Adrenal gland (tissue), 12 donors: ENCODE measurements around the gene TRIM14. TPM values are rescaled to one million over a fixed set of nuclear protein-coding genes. Genes with fewer than 3 reads are reported as not detected.
A peak's percentile ranks its signal among the peaks of the same experiment; 100 is the strongest.
"Not testable (repeated sequence)": the region's sequence is repeated elsewhere in the genome, so short reads cannot be mapped to it uniquely, and the experiment has no call there.

Experiments
- DNase-seq, 7 donors: peaks; one replicate each; pipeline ENCODE4 v3.0.0-alpha.2; 2019 to 2020
- H3K27ac ChIP-seq, 5 donors: fragments of 200-600 bp; sonication (generic) in 4 of 5; 1 replicate in 3 of 5; 2 replicates in 2 of 5; pipeline versions ENCODE4 v1.5.1 to v1.8.0; 2016 to 2020; ENCODE audit warnings: mild to moderate bottlenecking in 1 of 5
- H3K27me3 ChIP-seq: fragments of 200-600 bp; 2 replicates; pipeline ENCODE4 v1.8.0; 2021
- H3K36me3 ChIP-seq, 2 donors: fragments of 200-600 bp; replicated peaks in 1 of 2; 1 replicate in 1 of 2; 2 replicates in 1 of 2; pipeline versions ENCODE4 v1.5.1 to v1.8.0; 2018 to 2022
- H3K4me1 ChIP-seq, 2 donors: fragments of 200-600 bp; replicated peaks in 1 of 2; 1 replicate in 1 of 2; 2 replicates in 1 of 2; pipeline versions ENCODE4 v1.5.1 to v1.8.0; 2018 to 2021
- H3K4me3 ChIP-seq, 4 donors: fragments of 200-600 bp; sonication (generic) in 3 of 4; one replicate each; pipeline ENCODE4 v1.5.1; 2016 to 2018
- H3K9me3 ChIP-seq, 3 donors: fragments of 200-600 bp; sonication (generic) in 1 of 3; replicated peaks in 1 of 3; 1 replicate in 2 of 3; 2 replicates in 1 of 3; pipeline versions ENCODE4 v1.5.1 to v1.8.0; 2016 to 2021
- CTCF ChIP-seq, 6 experiments: fragments of 450-650 bp in 4 of 6; fragments of 200-600 bp in 2 of 6; sonication (generic) in 1 of 6; IDR thresholded peaks; 1 replicate in 5 of 6; 2 replicates in 1 of 6; pipeline versions ENCODE4 v1.5.1 to v1.8.0; 2016 to 2021; ENCODE audit warnings: antibody characterized with exemption in 6 of 6, mild to moderate bottlenecking in 2 of 6, moderate library complexity in 1 of 6
- POLR2A ChIP-seq, 2 donors: fragments of 450-650 bp; IDR thresholded peaks; one replicate each; pipeline ENCODE4 v1.6.1; 2017; ENCODE audit warnings: antibody characterized with exemption in 2 of 2, mild to moderate bottlenecking in 2 of 2, moderate library complexity in 1 of 2
- WGBS, 4 donors: extraction: QIAGEN DNeasy Blood & Tissue Kit in 2 of 4; methylation state at CpG; one replicate each; pipeline versions ENCODE4 v1.1.5 to v1.1.7; 2013 to 2017; 5-methylcytosine and 5-hydroxymethylcytosine counted together
- intact Hi-C, 2 donors: fragments of 100-400 bp; cut with DNase I; formaldehyde crosslinking; loops; one replicate each; pipeline versions ENCODE4 v1.14.1 to v1.15.0; 2022 to 2023
- polyA plus RNA-seq, 3 donors: library from polyadenylated mRNA; stranded (reverse); fragments of 200-250 nt in 2 of 3; fragments of 350-450 nt in 1 of 3; fragmentation: Illumina TruSeq in 1 of 3; extraction: RNeasy Lipid Tissue Mini Kit (QIAGEN cat#74804) in 1 of 3; gene quantifications; one replicate each; pipeline ENCODE4 v1.2.3, GENCODE V29; 2013 to 2014
- total RNA-seq, 9 donors: library from RNA; depleted of rRNA in 4 of 9; stranded (reverse); fragments of >200 nt in 4 of 9; fragments of 120-200 nt in 1 of 9; fragmentation: NEBNext Ultra II Directional in 1 of 9; extraction: Animal tissue kit (Norgen Biotek cat#: 25700) in 1 of 9; gene quantifications; one replicate each; pipeline versions ENCODE4 v1.1.0 to v1.2.4, GENCODE V29; 2013 to 2023
- donor health status: healthy with polysubstance abuse.
- donor health status: Bipolar disorder and iron deficiency.
- donor health status: DM: yes; HTN: yes; CAD: no.
- donor health status: DM: no; HTN: no; CAD: no.
- donor health status: DM: no; HTN: no; CAD: no.
- donor health status: DM: yes; HTN: yes; CAD: no.

TRIM14 gene
- total and polyA plus RNA-seq, 12 donors = 0.72 to 24.8 (median 13.9) TPM

- WGBS, 4 donors = 88 to 97% (median 95%) methylated on average over 8 of the region's 8 CpGs
- Histone ChIP-seq H3K27ac (no peak overlapping the region), H3K36me3 (no peaks in the 10 kb centered on the region), H3K4me1 (no peaks in the 10 kb centered on the region), H3K4me3 (no peak overlapping the region), H3K27me3 (no peaks in the 10 kb centered on the region), H3K9me3 (no peaks in the 10 kb centered on the region)
- TF ChIP-seq CTCF (IDR thresholded peaks at IDR 0.05) = no peak
- no peak for TF ChIP-seq POLR2A (IDR thresholded peaks at IDR 0.05)
- DNase-seq = no peak
- intact Hi-C loops = no loop called here
These were observed 8.2 kb upstream of the TRIM14 start for GRCh38 chr9:98127226-98127625.

GRCh38 chr9:98124637-98125426 lies 5.8 kb upstream of the TRIM14 start:
- H3K27ac ChIP-seq = no peak overlapping the region
- H3K9me3 ChIP-seq = no peaks in the 10 kb centered on the region
- no peak overlapping the region for H3K4me3 ChIP-seq
- TF ChIP-seq POLR2A (IDR thresholded peaks at IDR 0.05) = no peak
- TF ChIP-seq CTCF (IDR thresholded peaks at IDR 0.05) = no peak
- WGBS, 4 donors = 91 to 94% (median 92%) methylated on average over 15 of the region's 15 CpGs
- H3K36me3 ChIP-seq = no peaks in the 10 kb centered on the region
- DNase-seq = no peak
- H3K4me1 ChIP-seq = peaks cover 0 to 6% of the 10 kb centered on the region in 2 donors
- intact Hi-C loops = no loop called here
- no peaks in the 10 kb centered on the region for H3K27me3 ChIP-seq

GRCh38 chr9:98124091-98124490 lies 5.1 kb upstream of the TRIM14 start:
- H3K4me1 ChIP-seq, H3K4me3 ChIP-seq, H3K36me3 ChIP-seq, intact Hi-C loops, H3K9me3 ChIP-seq, H3K27me3 ChIP-seq, H3K27ac ChIP-seq, DNase-seq: not testable (repeated sequence)
- 90 to 94% (median 91%) methylated on average over 13 of the region's 13 CpGs for WGBS, 4 donors

GRCh38 chr9:98121058-98121457 lies 2.0 kb upstream of the TRIM14 start:
- Histone ChIP-seq H3K9me3 (no peaks in the 10 kb centered on the region), H3K36me3 (no peaks in the 10 kb centered on the region), H3K4me3 (no peak overlapping the region), H3K27me3 (no peaks in the 10 kb centered on the region), H3K27ac (peak overlapping the region in 1 of 5 donors; percentile 24), H3K4me1 (peaks cover 0 to 6% of the 10 kb centered on the region in 2 donors)
- TF ChIP-seq CTCF (IDR thresholded peaks at IDR 0.05) = no peak
- no peak for TF ChIP-seq POLR2A (IDR thresholded peaks at IDR 0.05)
- WGBS, 4 donors = 23 to 40% (median 30%) methylated on average over 3 of the region's 3 CpGs
- DNase-seq = no peak
- intact Hi-C loops = no loop called here

- 64 to 77% (median 71%) methylated on average over 3 of the region's 3 CpGs for WGBS, 4 donors
- no peaks in the 10 kb centered on the region for H3K27me3 ChIP-seq
- intact Hi-C loops = no loop called here
- peak overlapping the region in 2 of 5 donors; percentile 24 to 78 for H3K27ac ChIP-seq
- TF ChIP-seq POLR2A (IDR thresholded peaks at IDR 0.05) (no peak), CTCF (IDR thresholded peaks at IDR 0.05) (no peak)
- H3K4me1 ChIP-seq = peaks cover 0 to 6% of the 10 kb centered on the region in 2 donors
- no peaks in the 10 kb centered on the region for H3K9me3 ChIP-seq
- H3K4me3 ChIP-seq = no peak overlapping the region
- H3K36me3 ChIP-seq = no peaks in the 10 kb centered on the region
- no peak for DNase-seq
These were observed 1.5 kb upstream of the TRIM14 start for GRCh38 chr9:98120476-98120875.
